ENCODE data around the gene STK32A. TPM values are rescaled to one million over a fixed set of nuclear protein-coding genes. Genes with fewer than 3 reads are reported as not detected.

Gene STK32A
- total and polyA plus RNA-seq, 11 donors = 0.15 to 1.4 (median 0.30) TPM

DNA sequence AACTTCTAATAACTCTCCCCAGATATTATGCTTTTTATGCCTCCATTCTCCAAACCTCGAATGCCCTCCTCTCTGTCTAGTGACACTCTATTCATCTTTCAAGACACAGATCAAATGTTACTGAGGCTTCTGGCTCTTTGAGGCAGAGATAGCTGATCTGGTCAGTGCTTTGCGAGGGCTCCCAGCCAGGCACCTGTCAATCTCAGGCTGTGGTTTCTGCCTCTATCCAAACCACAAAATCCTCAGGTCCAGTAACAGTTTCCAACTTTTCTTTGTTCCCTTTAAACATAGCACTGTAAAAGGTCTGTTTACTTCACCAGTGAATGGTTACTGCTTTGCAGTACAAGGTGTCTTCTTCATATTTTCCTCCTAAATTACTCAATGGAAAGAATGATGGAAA lies 11.5 kb upstream of the STK32A start:
- DNase-seq (no peak), ATAC-seq (no peak)
- no peak overlapping the region for H3K27ac ChIP-seq
- no peaks in the 10 kb centered on the region for H3K36me3 ChIP-seq
- 25 to 34% (median 29%) methylated on average over 2 of the region's 2 CpGs for WGBS, 4 donors
- intact Hi-C loops (cut with DNase I) = loop anchor here in 8 of 10 donors (5.0 to 10.0 kb wide), 6 partner anchors 141 to 354 kb away; no protein-coding TSS in a partner anchor
- H3K27me3 ChIP-seq = peaks cover 0 to 14% (median 0%) of the 10 kb centered on the region in 9 donors
- peaks cover 0 to 3% (median 0%) of the 10 kb centered on the region in 12 donors for H3K9me3 ChIP-seq
- TF ChIP-seq POLR2A (IDR thresholded peaks at IDR 0.05) = no peak
- TF ChIP-seq, protein P1, sequence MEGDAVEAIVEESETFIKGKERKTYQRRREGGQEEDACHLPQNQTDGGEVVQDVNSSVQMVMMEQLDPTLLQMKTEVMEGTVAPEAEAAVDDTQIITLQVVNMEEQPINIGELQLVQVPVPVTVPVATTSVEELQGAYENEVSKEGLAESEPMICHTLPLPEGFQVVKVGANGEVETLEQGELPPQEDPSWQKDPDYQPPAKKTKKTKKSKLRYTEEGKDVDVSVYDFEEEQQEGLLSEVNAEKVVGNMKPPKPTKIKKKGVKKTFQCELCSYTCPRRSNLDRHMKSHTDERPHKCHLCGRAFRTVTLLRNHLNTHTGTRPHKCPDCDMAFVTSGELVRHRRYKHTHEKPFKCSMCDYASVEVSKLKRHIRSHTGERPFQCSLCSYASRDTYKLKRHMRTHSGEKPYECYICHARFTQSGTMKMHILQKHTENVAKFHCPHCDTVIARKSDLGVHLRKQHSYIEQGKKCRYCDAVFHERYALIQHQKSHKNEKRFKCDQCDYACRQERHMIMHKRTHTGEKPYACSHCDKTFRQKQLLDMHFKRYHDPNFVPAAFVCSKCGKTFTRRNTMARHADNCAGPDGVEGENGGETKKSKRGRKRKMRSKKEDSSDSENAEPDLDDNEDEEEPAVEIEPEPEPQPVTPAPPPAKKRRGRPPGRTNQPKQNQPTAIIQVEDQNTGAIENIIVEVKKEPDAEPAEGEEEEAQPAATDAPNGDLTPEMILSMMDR (IDR thresholded peaks at IDR 0.05) = no peak
- H3K4me1 ChIP-seq = no peaks in the 10 kb centered on the region
- H3K4me3 ChIP-seq = no peak overlapping the region

DNA sequence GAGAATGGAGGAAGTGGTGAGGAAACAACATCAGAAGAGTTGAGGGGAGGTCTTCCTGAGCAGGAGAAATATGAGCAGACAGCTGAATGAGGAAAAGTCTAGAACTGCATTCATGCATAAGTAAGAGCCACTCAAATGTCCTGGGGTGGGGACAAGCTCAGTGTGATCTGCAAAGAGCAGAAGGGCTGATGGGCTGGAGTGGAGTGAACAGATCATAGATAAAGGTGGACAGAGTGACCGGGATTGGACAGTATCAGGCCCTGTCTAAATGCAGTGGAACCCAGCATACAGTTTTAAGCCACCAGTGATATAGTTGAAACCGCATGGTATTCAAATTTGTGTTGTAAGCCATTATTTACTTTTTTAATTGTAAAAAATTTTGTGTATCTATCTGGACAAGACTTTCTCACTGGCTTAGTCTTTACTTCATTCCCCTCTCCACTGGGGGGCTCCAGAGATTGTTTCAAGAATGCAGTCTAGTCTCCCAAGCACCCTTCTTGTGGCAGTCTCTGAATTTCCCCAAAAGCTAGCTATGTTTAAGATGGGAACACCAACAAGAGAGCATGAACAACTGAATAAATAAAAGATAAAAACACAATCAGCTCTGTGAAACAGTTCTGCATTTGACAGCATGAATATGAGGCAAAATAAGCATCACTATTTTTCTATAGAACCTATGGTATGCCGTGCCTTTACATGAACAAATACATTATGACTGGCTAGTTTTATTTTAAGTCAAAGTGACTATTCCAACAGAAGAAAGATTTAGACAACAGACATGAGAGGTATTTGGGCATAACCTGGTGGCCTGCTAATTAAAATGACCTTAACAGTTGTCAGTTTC lies 10.7 kb upstream of the STK32A start:
- Histone ChIP-seq H3K9me3 (peaks cover 0 to 11% (median 0%) of the 10 kb centered on the region in 12 donors), H3K27ac (no peak overlapping the region), H3K27me3 (peaks cover 0 to 8% (median 0%) of the 10 kb centered on the region in 9 donors), H3K4me1 (no peaks in the 10 kb centered on the region), H3K4me3 (no peak overlapping the region), H3K36me3 (no peaks in the 10 kb centered on the region)
- DNase-seq (peak in 1 of 5 donors; percentile 30), ATAC-seq (peak; percentile 51 to 83 (median 70))
- intact Hi-C loops (cut with DNase I) = loop anchor here (1.0 to 10.0 kb wide), 11 partner anchors 141 to 355 kb away; no protein-coding TSS in a partner anchor
- TF ChIP-seq, protein P1 (IDR thresholded peaks at IDR 0.05) = peak; percentile 28 to 83 (median 62)
- TF ChIP-seq POLR2A (IDR thresholded peaks at IDR 0.05) = no peak
- WGBS, 4 donors = 60 to 63% (median 61%) methylated on average over 3 of the region's 3 CpGs

DNA sequence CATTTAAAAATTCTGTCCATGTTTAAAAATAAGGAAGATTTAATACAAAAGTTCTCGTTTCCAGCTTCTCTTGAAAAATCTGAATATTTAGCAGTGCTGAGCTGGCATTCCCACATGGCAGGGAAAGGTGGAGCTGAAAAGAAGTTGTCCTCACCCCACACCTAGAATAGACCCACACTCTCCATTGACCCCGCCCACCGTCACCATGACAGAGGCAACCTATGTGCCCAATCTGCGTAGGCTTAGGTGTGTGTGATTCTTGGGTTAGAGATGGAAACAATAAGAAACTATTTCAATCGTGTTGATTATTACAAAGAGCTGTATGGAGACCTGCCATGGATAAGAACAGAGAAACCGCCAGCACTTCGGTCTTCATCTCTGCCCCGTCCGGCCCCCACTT lies 8.9 kb upstream of the STK32A start:
- Histone ChIP-seq H3K4me1 (no peaks in the 10 kb centered on the region), H3K27me3 (no peaks in the 10 kb centered on the region), H3K9me3 (peaks cover 0 to 14% (median 0%) of the 10 kb centered on the region in 12 donors), H3K4me3 (no peak overlapping the region), H3K36me3 (no peaks in the 10 kb centered on the region), H3K27ac (no peak overlapping the region)
- TF ChIP-seq, protein P1 (IDR thresholded peaks at IDR 0.05) = no peak
- TF ChIP-seq POLR2A (IDR thresholded peaks at IDR 0.05) = no peak
- ATAC-seq (no peak), DNase-seq (no peak)
- WGBS, 4 donors = 89 to 93% (median 92%) methylated on average over 9 of the region's 9 CpGs
- intact Hi-C loops (cut with DNase I) = loop anchor here in 8 of 10 donors (2.0 to 10.0 kb wide), 10 partner anchors 139 to 353 kb away; no protein-coding TSS in a partner anchor

DNA sequence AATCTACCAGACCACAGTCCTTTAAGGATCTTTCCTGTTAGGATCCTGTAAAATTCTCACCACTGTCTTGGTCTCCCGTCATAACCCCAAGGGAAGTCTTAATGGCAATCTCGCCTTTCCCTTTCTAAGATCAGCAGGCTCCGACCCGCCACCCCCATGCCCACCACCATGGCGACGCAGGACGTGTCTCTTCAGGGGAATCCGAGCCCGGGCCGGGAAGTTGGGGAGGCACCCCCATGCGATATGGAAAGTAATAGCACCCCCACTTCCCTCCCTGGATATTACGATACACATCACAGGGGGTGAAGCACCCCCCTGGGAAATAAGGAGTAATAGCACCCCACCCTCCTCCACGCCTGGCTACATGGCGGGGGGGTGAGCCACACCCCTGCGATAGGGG lies 8.3 kb upstream of the STK32A start:
- Histone ChIP-seq H3K4me1 (no peaks in the 10 kb centered on the region), H3K36me3 (no peaks in the 10 kb centered on the region), H3K9me3 (peaks cover 0 to 20% (median 0%) of the 10 kb centered on the region in 12 donors), H3K27me3 (peaks cover 0 to 3% (median 0%) of the 10 kb centered on the region in 9 donors), H3K4me3 (no peak overlapping the region), H3K27ac (no peak overlapping the region)
- WGBS, 4 donors = 91 to 97% (median 94%) methylated on average over 15 of the region's 15 CpGs
- DNase-seq = no peak
- TF ChIP-seq POLR2A (IDR thresholded peaks at IDR 0.05) = no peak
- TF ChIP-seq, protein P1 (IDR thresholded peaks at IDR 0.05) = no peak
- no peak for ATAC-seq
- intact Hi-C loops (cut with DNase I) = loop anchor here in 7 of 10 donors (5.0 to 10.0 kb wide), 7 partner anchors 138 to 351 kb away; no protein-coding TSS in a partner anchor

All from heart left ventricle (tissue), 16 donors.